HG03108 (cell line): ENCODE results near the gene ITIH5.

Source experiments
- ATAC-seq: cut with Tn5 transposase; IDR thresholded peaks from one replicate; pipeline ENCODE4 v1.9.1; 2021; ENCODE audit warnings: moderate library complexity; ENCODE audit not compliant: unreplicated experiment

The ITIH5 gene

GRCh38 chr10:7525314-7526016 is 141.3 kb downstream of the ITIH5 start:
- ATAC-seq, result no peak

- no peak for ATAC-seq
These were observed 143.1 kb downstream of the ITIH5 start for GRCh38 chr10:7523656-7524055.

DNA sequence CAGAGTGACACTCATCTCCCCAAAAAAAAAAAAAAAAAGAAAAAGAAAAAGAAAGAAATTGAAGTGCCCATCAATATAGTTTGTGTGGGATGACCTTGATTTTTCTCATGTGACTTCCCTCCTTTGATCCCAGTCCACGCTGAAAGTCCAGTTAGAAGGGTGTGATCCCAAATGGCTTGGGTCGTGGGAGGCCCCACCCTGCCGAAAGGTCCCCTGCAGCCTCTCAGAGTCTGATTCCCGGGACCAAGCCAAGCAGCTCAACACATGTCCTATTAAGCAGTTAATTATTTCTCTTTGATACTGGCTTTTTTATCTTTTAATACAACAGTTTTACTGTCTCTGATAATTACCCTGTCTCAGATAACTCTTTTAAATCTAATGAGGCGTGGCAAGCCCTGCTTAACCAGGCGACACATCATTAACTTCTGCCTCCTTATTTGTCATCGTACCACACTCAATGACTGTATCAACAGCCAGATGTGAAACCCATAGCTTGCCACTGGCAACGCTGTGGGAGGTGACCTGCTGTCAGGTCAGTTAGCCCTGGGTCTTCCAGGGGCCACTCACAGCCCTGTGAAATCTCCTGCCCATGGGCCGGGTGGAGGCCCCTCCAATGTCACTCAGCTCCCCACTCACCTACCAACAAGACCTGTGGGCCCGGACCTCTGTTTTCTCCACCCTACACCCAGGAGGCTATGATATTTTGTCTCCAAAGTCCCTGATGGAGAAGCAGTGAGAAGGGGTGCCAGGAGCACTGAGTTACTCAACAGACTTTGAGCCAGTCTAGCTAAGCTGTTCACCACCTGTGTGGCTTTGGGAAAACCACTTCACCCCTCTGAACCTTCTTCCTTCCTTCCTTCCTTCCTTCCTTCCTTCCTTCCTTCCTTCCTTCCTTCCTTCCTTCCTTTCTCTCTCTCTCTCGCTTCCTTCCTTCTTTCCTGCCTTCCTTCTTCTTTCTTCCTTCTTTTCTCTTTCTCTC is 146.0 kb downstream of the ITIH5 start:
- ATAC-seq, result peak; percentile 70

GRCh38 chr10:7519351-7519750 is 147.4 kb downstream of the ITIH5 start:
- no peak for ATAC-seq

- no peak for ATAC-seq
These were observed 148.1 kb downstream of the ITIH5 start for GRCh38 chr10:7518693-7519092.

DNA sequence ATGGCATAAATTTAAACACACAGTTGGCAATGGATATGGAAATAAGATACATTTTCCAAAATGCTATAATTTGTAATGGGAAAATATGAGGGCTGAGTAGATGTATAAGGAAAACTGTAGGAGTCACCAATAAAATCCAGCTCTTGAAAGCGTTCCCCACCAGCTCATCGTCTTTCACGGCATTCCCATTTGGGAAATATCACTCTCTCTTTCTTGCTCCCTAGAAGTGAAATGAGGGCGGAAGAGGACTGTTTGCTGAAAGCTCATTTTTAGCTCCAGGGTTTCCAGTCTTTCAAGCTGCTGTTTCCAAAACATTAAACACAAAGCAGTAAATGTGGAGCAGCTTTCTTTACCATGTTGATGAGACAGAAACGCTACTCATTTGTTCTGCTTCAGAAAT is 151.3 kb downstream of the ITIH5 start:
- ATAC-seq, result no peak

- no peak for ATAC-seq
These were observed 152.8 kb downstream of the ITIH5 start for GRCh38 chr10:7513936-7514335.

DNA sequence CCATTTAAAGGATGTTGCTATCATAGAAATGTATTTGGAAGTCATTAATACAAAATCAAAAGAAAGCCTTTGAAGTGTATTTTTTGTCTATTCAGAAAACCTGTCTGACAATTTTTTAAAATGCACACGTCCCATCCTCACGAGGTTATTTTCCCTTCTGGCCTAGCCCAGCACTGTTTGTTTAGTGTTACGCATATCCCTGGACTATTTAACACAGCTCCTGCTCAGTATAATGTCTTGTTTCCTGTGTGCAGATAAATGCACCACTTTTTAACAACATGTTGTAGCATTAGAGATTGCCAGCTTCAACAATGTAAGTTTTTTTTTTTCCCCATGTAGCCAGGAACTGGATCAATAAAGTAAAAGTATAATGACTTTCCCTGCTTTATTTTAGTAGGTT is 153.3 kb downstream of the ITIH5 start:
- ATAC-seq, result no peak

DNA sequence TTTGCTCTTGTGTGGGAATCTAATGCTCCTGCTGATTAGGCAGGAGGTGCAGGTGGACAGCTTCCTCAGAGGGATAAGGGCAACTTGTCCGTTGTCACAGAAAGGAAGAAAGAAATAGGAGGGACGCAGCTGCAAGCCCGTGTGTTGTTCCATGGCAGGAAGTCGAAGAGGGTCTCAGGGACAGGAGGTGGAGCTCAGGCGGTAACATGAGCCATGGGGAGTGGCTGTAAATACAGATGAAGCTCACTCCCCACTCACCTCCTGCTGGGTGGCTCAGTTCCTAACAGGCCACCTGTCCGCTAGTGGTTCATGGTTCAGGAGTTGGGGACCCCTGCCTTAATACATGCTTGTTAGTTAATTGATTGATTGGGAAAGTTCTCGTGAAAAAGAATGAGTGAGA is 154.3 kb downstream of the ITIH5 start:
- no peak for ATAC-seq

GRCh38 chr10:7511612-7512011 is 155.2 kb downstream of the ITIH5 start:
- no peak for ATAC-seq
